Thymus (tissue), 11 donors: ENCODE results near the gene OSGIN1. TPM values are rescaled to one million over a fixed set of nuclear protein-coding genes. Genes with fewer than 3 reads are reported as not detected.

Experiments used
- DNase-seq, 9 donors: peaks; one replicate each; pipeline ENCODE4 v3.0.0-alpha.2; 2013; ENCODE audit warnings: low spot score in 9 of 9, low read depth in 6 of 9, missing footprints in 1 of 9
- H3K27ac ChIP-seq, 2 donors: one replicate each; pipeline ENCODE4 v1.5.1; 2013; ENCODE audit warnings: control low read depth in 1 of 2, low read depth in 1 of 2, low read length in 1 of 2, mild to moderate bottlenecking in 1 of 2, moderate library complexity in 1 of 2
- H3K27me3 ChIP-seq, 2 donors: one replicate each; pipeline ENCODE4 v1.5.1; 2013; ENCODE audit warnings: low read length in 1 of 2; ENCODE audit not compliant: control insufficient read depth in 2 of 2, insufficient read depth in 1 of 2
- H3K36me3 ChIP-seq, 2 donors: one replicate each; pipeline ENCODE4 v1.5.1; 2013; ENCODE audit warnings: low read length in 1 of 2, mild to moderate bottlenecking in 1 of 2, moderate library complexity in 1 of 2; ENCODE audit not compliant: control insufficient read depth in 2 of 2, insufficient read depth in 2 of 2
- H3K4me1 ChIP-seq, 2 donors: one replicate each; pipeline ENCODE4 v1.5.1; 2013; ENCODE audit warnings: low read length in 2 of 2; ENCODE audit not compliant: control insufficient read depth in 2 of 2, insufficient read depth in 2 of 2
- H3K4me3 ChIP-seq, 2 donors: one replicate each; pipeline ENCODE4 v1.5.1; 2013; ENCODE audit warnings: low read length in 2 of 2, control low read depth in 1 of 2, mild to moderate bottlenecking in 1 of 2
- H3K9me3 ChIP-seq, 2 donors: one replicate each; pipeline ENCODE4 v1.5.1; 2013; ENCODE audit warnings: low read length in 1 of 2, mild to moderate bottlenecking in 1 of 2; ENCODE audit not compliant: control insufficient read depth in 2 of 2, insufficient read depth in 1 of 2
- WGBS: extraction: QIAGEN DNeasy Blood & Tissue Kit; methylation state at CpG from one replicate; pipeline ENCODE4 v1.1.7; 2013; 5-methylcytosine and 5-hydroxymethylcytosine counted together
- polyA plus RNA-seq: library from polyadenylated mRNA; stranded (reverse); fragments of 200-250 nt; gene quantifications from one replicate; pipeline ENCODE4 v1.2.3, GENCODE V29; 2013
- total RNA-seq: library from RNA; stranded (reverse); fragments of 120-200 nt; gene quantifications from one replicate; pipeline ENCODE4 v1.2.4, GENCODE V29; 2013
- donor health status: healthy.

Gene OSGIN1
- total and polyA plus RNA-seq, 2 donors = 0.42 to 3.8 TPM

DNA sequence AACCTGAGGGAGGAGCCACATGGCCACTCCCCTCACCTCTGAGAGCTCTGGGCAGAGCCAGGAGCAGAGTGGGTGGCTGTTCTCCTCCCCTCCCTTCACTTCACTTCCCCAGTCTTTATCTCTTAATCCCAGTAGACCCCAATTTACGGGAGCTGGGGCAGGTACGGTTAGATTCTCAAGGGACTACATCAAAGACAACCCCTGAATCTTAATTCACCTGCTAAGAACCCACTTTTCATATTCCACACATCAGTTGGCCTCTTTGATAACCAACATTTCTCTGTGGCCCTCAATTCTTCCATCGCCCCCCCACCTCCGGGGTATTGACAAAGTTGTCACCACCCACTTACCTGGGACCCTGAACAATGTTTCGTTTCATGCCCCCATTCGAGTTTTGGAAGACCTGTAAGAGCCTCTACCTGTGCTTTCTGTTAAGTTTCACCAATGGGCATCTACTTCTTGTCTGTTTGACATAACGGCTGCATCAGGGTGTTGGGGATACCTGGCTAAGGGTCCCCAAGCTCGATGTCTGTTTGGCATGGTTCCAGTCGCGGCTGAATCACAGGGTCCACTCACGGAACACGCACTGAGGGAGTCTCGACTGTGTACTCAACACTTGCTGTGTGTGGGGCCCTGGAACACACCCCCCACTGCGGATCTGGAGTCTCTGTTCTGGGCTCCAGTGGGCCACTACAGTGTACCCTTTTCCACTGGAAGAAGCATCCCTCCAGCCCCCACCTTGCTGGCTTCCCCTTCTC is 61.7 kb downstream of the OSGIN1 start:
- DNase-seq = no peak

DNA sequence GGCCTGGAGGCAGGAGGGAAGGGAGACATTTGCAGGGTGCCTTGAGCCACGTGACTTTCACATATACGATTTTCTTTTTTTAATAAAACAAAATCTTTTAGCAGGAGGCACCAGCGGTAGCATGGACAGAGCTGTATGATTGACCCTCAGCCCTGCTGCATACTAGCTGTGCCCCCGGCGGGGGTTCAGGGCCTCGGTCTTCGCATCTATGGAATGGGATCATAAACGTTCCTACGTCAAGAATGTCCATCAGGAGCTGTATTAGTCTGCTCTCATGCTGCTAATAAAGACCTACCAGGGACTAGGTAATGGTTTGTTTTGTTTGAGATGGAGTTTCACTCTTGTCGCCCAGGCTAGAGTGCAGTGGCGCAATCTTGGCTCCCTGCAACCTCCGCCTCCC is 62.4 kb downstream of the OSGIN1 start:
- no peak overlapping the region for H3K4me3 ChIP-seq
- no peaks in the 10 kb centered on the region for H3K27me3 ChIP-seq
- no peaks in the 10 kb centered on the region for H3K36me3 ChIP-seq
- H3K4me1 ChIP-seq = no peaks in the 10 kb centered on the region
- DNase-seq = no peak
- 89% methylated on average over 12 of the region's 12 CpGs for WGBS
- peaks cover 0 to 5% of the 10 kb centered on the region in 2 donors for H3K9me3 ChIP-seq
- no peak overlapping the region for H3K27ac ChIP-seq

More for the DNA sequence above, 61.7 kb downstream of the OSGIN1 start:
- H3K9me3 ChIP-seq = peaks cover 0 to 5% of the 10 kb centered on the region in 2 donors
- H3K27ac ChIP-seq = no peak overlapping the region
- 82% methylated on average over 14 of the region's 14 CpGs for WGBS
- no peaks in the 10 kb centered on the region for H3K27me3 ChIP-seq
- H3K36me3 ChIP-seq = no peaks in the 10 kb centered on the region
- H3K4me3 ChIP-seq = no peak overlapping the region
- no peaks in the 10 kb centered on the region for H3K4me1 ChIP-seq

Other genes with a start within 250 kb of the OSGIN1 start
- 78.7 TPM for gene HSBP1, start 145.3 kb upstream of the OSGIN1 start, total RNA-seq
- 69.0 TPM for gene HSBP1, start 145.3 kb upstream of the OSGIN1 start, polyA plus RNA-seq
- 1.8 TPM for gene MLYCD, start 54.1 kb upstream of the OSGIN1 start, total RNA-seq
- gene MLYCD, start 54.1 kb upstream of the OSGIN1 start, polyA plus RNA-seq = 3.5 TPM
- gene NECAB2, start 15.0 kb downstream of the OSGIN1 start, total RNA-seq = 0.19 TPM
- 0.75 TPM for gene NECAB2, start 15.0 kb downstream of the OSGIN1 start, polyA plus RNA-seq
- 0.57 TPM for gene SLC38A8, start 89.6 kb downstream of the OSGIN1 start, total RNA-seq
- gene SLC38A8, start 89.6 kb downstream of the OSGIN1 start, polyA plus RNA-seq = 0.66 TPM
- 39.4 TPM for gene MBTPS1, start 163.7 kb downstream of the OSGIN1 start, total RNA-seq
- gene MBTPS1, start 163.7 kb downstream of the OSGIN1 start, polyA plus RNA-seq = 65.6 TPM
- 21.2 TPM for gene HSDL1, start 191.9 kb downstream of the OSGIN1 start, total RNA-seq
- 21.4 TPM for gene HSDL1, start 191.9 kb downstream of the OSGIN1 start, polyA plus RNA-seq
- gene DNAAF1, start 192.1 kb downstream of the OSGIN1 start, total RNA-seq = 0.09 TPM
- 3.1 TPM for gene DNAAF1, start 192.1 kb downstream of the OSGIN1 start, polyA plus RNA-seq
- 14.9 TPM for gene TAF1C, start 233.8 kb downstream of the OSGIN1 start, total RNA-seq
- gene TAF1C, start 233.8 kb downstream of the OSGIN1 start, polyA plus RNA-seq = 72.3 TPM
- gene ADAD2, start 237.9 kb downstream of the OSGIN1 start, total RNA-seq = 0.38 TPM
- gene ADAD2, start 237.9 kb downstream of the OSGIN1 start, polyA plus RNA-seq = 0.71 TPM